Prostate gland (tissue), 2 donors: ENCODE results near the gene ARHGAP25. TPM values are rescaled to one million over a fixed set of nuclear protein-coding genes. Genes with fewer than 3 reads are reported as not detected.

Experiments used
- DNase-seq: peaks from one replicate; pipeline ENCODE4 v3.0.0-alpha.2; 2019; ENCODE audit warnings: low spot score
- H3K27ac ChIP-seq, 2 donors: fragments of 200-600 bp; sonication (generic); 2 replicates each; pipeline ENCODE4 v1.5.1; 2017 to 2019
- H3K27me3 ChIP-seq: fragments of 200-600 bp; sonication (generic); replicated peaks from 2 replicates; pipeline ENCODE4 v1.5.1; 2019; ENCODE audit not compliant: insufficient read depth
- H3K36me3 ChIP-seq, 2 donors: fragments of 200-600 bp; sonication (generic); 1 replicate in 1 of 2; 2 replicates in 1 of 2; pipeline versions ENCODE4 v1.5.1 to v1.8.1; 2017 to 2019
- H3K4me1 ChIP-seq: fragments of 200-600 bp; sonication (generic); replicated peaks from 2 replicates; pipeline ENCODE4 v1.5.1; 2019
- H3K4me3 ChIP-seq, 2 donors: fragments of 200-600 bp; sonication (generic); 2 replicates each; pipeline ENCODE4 v1.5.1; 2017 to 2019
- H3K9me3 ChIP-seq: fragments of 200-600 bp; sonication (generic); 2 replicates; pipeline ENCODE4 v1.5.1; 2017
- CTCF ChIP-seq, 4 experiments: fragments of 200-600 bp in 2 of 4; fragments of 450-650 bp in 2 of 4; sonication (generic) in 2 of 4; IDR thresholded peaks; 1 replicate in 3 of 4; 2 replicates in 1 of 4; pipeline ENCODE4 v1.5.1; 2016 to 2019; ENCODE audit warnings: antibody characterized with exemption in 4 of 4, mild to moderate bottlenecking in 2 of 4, moderate library complexity in 2 of 4
- POLR2A ChIP-seq: fragments of 450-650 bp; IDR thresholded peaks from one replicate; pipeline ENCODE4 v1.6.1; 2016; ENCODE audit warnings: antibody characterized with exemption, mild to moderate bottlenecking
- POLR2AphosphoS5 ChIP-seq: sonication (generic); formaldehyde crosslinking; IDR thresholded peaks from one replicate; pipeline ENCODE4 v1.6.1; 2017; ENCODE audit warnings: antibody characterized with exemption
- WGBS: methylation state at CpG from one replicate; pipeline ENCODE4 v1.1.5; 2018; 5-methylcytosine and 5-hydroxymethylcytosine counted together
- intact Hi-C: fragments of 100-400 bp; cut with DNase I; formaldehyde crosslinking; loops from one replicate; pipeline ENCODE4 v1.14.2; 2022
- total RNA-seq, 2 donors: library from RNA; depleted of rRNA; stranded (reverse); fragments of >200 nt; gene quantifications; one replicate each; pipeline ENCODE4 v1.1.0, GENCODE V29; 2016

The ARHGAP25 gene
- total RNA-seq, 2 donors from 2014 or later = 5.0 to 6.2 TPM

GRCh38 chr2:68764806-68765311 is 30.2 kb downstream of the ARHGAP25 start:
- no peaks in the 10 kb centered on the region for H3K36me3 ChIP-seq

DNA sequence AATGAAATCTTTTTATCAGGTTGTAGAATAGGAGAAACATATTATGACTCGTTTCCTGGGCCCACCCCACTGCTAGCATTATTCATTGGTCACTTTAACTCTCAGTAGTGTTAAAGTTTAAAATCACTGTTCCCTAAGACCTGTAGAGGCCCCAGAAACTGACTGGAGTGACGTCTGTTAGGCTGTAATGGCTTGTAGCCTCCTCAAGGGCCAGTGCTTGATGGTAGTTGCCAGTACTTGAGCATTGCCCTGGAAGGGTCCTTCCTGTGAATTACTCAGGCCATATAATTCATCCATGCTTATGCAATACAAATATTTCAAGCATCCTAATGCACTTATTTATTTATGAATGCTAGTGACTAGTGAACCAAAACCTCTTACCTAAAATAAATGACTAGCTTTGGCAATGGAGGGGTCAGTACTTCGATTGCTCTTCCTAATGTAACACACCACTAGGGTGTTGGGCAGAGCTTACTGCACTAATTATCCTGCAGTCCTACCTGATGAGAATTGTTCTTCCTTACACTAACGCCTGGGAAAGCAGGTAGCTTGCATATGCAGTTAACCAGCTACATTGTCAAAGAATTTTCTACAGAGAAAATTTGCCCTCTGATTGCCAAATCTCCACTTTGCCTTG is 31.2 kb downstream of the ARHGAP25 start:
- no peaks in the 10 kb centered on the region for H3K27me3 ChIP-seq
- no peak overlapping the region for H3K4me3 ChIP-seq
- no peak overlapping the region for H3K27ac ChIP-seq
- H3K4me1 ChIP-seq = no peaks in the 10 kb centered on the region
- WGBS = 71% methylated on average over 4 of the region's 4 CpGs
- no peak for TF ChIP-seq POLR2A
- TF ChIP-seq CTCF (IDR thresholded peaks at IDR 0.05) = no peak
- DNase-seq = no peak
- H3K9me3 ChIP-seq = no peaks in the 10 kb centered on the region
- intact Hi-C loops = no loop called here
- no peaks in the 10 kb centered on the region for H3K36me3 ChIP-seq

More at GRCh38 chr2:68764806-68765311, 30.2 kb downstream of the ARHGAP25 start:
- intact Hi-C loops = no loop called here
- Histone ChIP-seq H3K9me3 (no peaks in the 10 kb centered on the region), H3K4me1 (no peaks in the 10 kb centered on the region), H3K4me3 (no peak overlapping the region), H3K27me3 (no peaks in the 10 kb centered on the region), H3K27ac (peak overlapping the region in 1 of 2 donors; percentile 6)
- WGBS = 80% methylated on average over 5 of the region's 5 CpGs
- no peak for DNase-seq
- TF ChIP-seq POLR2A (no peak), POLR2AphosphoS5 (no peak), CTCF (IDR thresholded peaks at IDR 0.05) (no peak)

- TF ChIP-seq POLR2AphosphoS5 = peak; percentile 44
- no peak for TF ChIP-seq CTCF (IDR thresholded peaks at IDR 0.05)
- H3K36me3 ChIP-seq = no peaks in the 10 kb centered on the region
- H3K27ac ChIP-seq = no peak overlapping the region
- no peaks in the 10 kb centered on the region for H3K4me1 ChIP-seq
- H3K9me3 ChIP-seq = no peaks in the 10 kb centered on the region
- no peaks in the 10 kb centered on the region for H3K27me3 ChIP-seq
- H3K4me3 ChIP-seq = no peak overlapping the region
- WGBS = 52% methylated on average over 5 of the region's 5 CpGs
- DNase-seq = peak; percentile 41
- intact Hi-C loops = no loop called here
These were observed 31.8 kb downstream of the ARHGAP25 start for GRCh38 chr2:68766376-68766845.

DNA sequence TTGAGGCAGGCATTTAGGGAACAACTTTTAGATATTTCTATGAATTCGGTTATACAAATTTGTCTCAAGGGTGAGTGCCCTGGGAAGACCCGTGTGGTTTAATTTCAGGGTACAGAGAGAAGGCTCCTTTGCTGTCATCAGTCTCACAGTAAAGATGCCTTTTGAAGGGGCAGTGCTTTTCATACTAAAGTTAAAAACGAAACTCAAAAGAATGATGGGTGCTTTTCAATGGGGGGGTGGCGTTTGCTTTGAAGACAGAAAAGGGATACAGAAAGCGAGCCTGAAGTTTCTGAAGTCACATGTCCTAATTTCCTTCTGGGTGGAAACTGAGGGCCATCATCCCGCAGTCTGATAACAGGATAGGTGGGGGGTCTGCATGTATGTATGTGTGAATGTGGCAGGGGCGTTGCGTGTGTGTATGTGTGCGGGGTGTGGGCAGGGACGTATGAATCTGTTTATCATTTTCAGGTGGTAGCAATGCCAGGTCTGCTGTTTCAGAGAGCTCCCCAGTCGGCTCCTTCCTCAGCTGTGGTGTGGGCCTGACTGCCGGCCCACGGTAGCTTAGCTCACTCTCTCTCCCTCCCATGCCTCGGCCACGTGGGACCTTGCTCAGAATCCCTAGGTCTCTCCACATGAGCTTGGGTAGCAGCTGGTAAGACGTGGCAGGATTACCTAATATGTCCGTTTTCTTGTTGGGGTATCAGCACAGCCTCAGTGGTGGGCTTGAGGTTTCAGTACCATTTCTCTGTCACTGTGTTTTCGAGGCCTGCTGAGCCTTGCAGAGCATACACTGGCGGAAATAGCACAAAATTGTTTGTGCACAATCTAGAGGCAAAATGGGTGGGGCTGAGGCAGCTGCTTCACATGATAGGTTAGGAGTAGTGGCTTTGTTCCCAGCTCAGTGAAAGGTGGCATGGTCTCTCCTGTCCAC is 32.7 kb downstream of the ARHGAP25 start:
- Histone ChIP-seq H3K4me3 (no peak overlapping the region), H3K27ac (no peak overlapping the region), H3K9me3 (no peaks in the 10 kb centered on the region), H3K27me3 (no peaks in the 10 kb centered on the region), H3K36me3 (no peaks in the 10 kb centered on the region), H3K4me1 (no peaks in the 10 kb centered on the region)
- DNase-seq = no peak
- 86% methylated on average over 19 of the region's 19 CpGs for WGBS
- intact Hi-C loops = no loop called here
- TF ChIP-seq POLR2AphosphoS5 (no peak), CTCF (IDR thresholded peaks at IDR 0.05) (no peak), POLR2A (no peak)
